ENCODE results near the gene PRXL2B.

DNA sequence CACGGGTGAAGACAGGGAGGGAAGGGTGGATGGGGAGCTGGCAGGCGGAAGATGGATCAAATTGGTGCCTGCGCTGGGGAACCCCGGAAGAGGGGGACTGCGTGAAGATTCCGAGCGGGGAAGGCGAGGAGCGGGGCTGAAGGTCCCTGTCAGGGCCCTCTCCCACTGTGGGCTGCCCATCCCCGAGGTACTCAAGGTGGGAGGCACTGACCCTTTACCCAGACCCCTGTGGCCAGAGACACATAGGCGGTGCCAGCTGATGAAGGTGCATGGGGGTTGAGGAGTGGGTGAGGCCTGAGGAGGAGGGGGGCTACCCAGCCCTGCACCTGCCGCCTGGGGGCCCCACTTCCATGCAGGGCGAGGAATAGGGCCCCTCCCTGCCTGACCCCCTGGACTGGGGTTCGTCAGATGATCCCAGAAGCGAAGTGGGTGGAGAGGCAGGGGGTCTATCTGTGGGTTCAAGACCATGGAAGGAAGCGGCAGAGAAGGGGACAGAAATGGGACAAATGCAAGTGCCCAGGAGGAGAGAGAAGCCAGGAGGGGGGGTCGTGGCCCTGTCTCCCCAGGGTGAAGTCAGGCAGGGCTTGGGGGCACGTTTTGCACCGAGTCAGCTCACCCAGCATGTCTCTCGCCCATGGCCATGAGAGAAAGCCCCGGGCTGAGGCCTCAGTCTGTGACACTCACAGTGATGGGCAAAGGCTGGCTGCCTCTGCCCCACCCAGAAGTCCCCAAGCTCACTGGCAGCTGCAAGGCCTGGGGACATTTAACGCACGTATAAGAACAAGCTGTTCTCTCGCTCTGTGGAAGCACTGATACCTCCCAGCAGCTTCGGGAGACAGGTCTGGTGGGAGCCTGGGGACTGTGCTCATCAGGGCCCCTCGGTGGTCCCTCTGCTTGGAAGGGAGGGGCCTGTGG, 53.3 kb downstream of the PRXL2B start:
- no peak for TF ChIP-seq POLR2A (IDR thresholded peaks at IDR 0.05)
- TF ChIP-seq, protein P1, sequence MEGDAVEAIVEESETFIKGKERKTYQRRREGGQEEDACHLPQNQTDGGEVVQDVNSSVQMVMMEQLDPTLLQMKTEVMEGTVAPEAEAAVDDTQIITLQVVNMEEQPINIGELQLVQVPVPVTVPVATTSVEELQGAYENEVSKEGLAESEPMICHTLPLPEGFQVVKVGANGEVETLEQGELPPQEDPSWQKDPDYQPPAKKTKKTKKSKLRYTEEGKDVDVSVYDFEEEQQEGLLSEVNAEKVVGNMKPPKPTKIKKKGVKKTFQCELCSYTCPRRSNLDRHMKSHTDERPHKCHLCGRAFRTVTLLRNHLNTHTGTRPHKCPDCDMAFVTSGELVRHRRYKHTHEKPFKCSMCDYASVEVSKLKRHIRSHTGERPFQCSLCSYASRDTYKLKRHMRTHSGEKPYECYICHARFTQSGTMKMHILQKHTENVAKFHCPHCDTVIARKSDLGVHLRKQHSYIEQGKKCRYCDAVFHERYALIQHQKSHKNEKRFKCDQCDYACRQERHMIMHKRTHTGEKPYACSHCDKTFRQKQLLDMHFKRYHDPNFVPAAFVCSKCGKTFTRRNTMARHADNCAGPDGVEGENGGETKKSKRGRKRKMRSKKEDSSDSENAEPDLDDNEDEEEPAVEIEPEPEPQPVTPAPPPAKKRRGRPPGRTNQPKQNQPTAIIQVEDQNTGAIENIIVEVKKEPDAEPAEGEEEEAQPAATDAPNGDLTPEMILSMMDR (IDR thresholded peaks at IDR 0.05): no peak
